ENCODE data around the gene DCAF17.

DCAF17 gene

GRCh38 chr2:171400395-171400794 lies 33.6 kb upstream of the DCAF17 start:
- no peak overlapping the region for H3K27ac ChIP-seq (ENCODE audit: low read depth, low read length)
- no peaks in the 10 kb centered on the region for H3K27me3 ChIP-seq (ENCODE audit: control insufficient read depth in 5 of 5, insufficient read depth in 4 of 5, low read length in 5 of 5)
- H3K4me1 ChIP-seq (ENCODE audit: control insufficient read depth in 5 of 5, insufficient read depth in 5 of 5, low read length in 5 of 5), result no peaks in the 10 kb centered on the region
- no peak overlapping the region for H3K9ac ChIP-seq (ENCODE audit: low read length in 5 of 5)
- H3K9me3 ChIP-seq (ENCODE audit: control insufficient read depth in 5 of 5, low read length in 5 of 5), result peaks cover 0 to 8% (median 0%) of the 10 kb centered on the region in 5 donors
- no peaks in the 10 kb centered on the region for H3K36me3 ChIP-seq (ENCODE audit: control insufficient read depth in 5 of 5, insufficient read depth in 5 of 5, low read length in 5 of 5)
- no peak overlapping the region for H3K4me3 ChIP-seq (ENCODE audit: low read depth in 1 of 5, low read length in 5 of 5)

GRCh38 chr2:171401947-171402346 lies 32.1 kb upstream of the DCAF17 start:
- Histone ChIP-seq H3K27me3 (ENCODE audit: control insufficient read depth in 5 of 5, insufficient read depth in 4 of 5, low read length in 5 of 5) (no peaks in the 10 kb centered on the region), H3K4me1 (ENCODE audit: control insufficient read depth in 5 of 5, insufficient read depth in 5 of 5, low read length in 5 of 5) (no peaks in the 10 kb centered on the region), H3K9ac (ENCODE audit: low read length in 5 of 5) (no peak overlapping the region), H3K27ac (ENCODE audit: low read depth, low read length) (no peak overlapping the region), H3K9me3 (ENCODE audit: control insufficient read depth in 5 of 5, low read length in 5 of 5) (peaks cover 0 to 8% (median 0%) of the 10 kb centered on the region in 5 donors), H3K36me3 (ENCODE audit: control insufficient read depth in 5 of 5, insufficient read depth in 5 of 5, low read length in 5 of 5) (no peaks in the 10 kb centered on the region), H3K4me3 (ENCODE audit: low read depth in 1 of 5, low read length in 5 of 5) (no peak overlapping the region)

GRCh38 chr2:171402906-171403580 lies 31.0 kb upstream of the DCAF17 start:
- Histone ChIP-seq H3K9ac (ENCODE audit: low read length in 5 of 5) (no peak overlapping the region), H3K36me3 (ENCODE audit: control insufficient read depth in 5 of 5, insufficient read depth in 5 of 5, low read length in 5 of 5) (no peaks in the 10 kb centered on the region), H3K4me1 (ENCODE audit: control insufficient read depth in 5 of 5, insufficient read depth in 5 of 5, low read length in 5 of 5) (no peaks in the 10 kb centered on the region), H3K9me3 (ENCODE audit: control insufficient read depth in 5 of 5, low read length in 5 of 5) (peaks cover 0 to 8% (median 0%) of the 10 kb centered on the region in 5 donors), H3K4me3 (ENCODE audit: low read depth in 1 of 5, low read length in 5 of 5) (no peak overlapping the region), H3K27ac (ENCODE audit: low read depth, low read length) (no peak overlapping the region), H3K27me3 (ENCODE audit: control insufficient read depth in 5 of 5, insufficient read depth in 4 of 5, low read length in 5 of 5) (no peaks in the 10 kb centered on the region)

GRCh38 chr2:171404261-171404660 lies 29.8 kb upstream of the DCAF17 start:
- Histone ChIP-seq H3K27ac (ENCODE audit: low read depth, low read length) (no peak overlapping the region), H3K9me3 (ENCODE audit: control insufficient read depth in 5 of 5, low read length in 5 of 5) (peaks cover 0 to 8% (median 0%) of the 10 kb centered on the region in 5 donors), H3K36me3 (ENCODE audit: control insufficient read depth in 5 of 5, insufficient read depth in 5 of 5, low read length in 5 of 5) (no peaks in the 10 kb centered on the region), H3K9ac (ENCODE audit: low read length in 5 of 5) (no peak overlapping the region), H3K4me1 (ENCODE audit: control insufficient read depth in 5 of 5, insufficient read depth in 5 of 5, low read length in 5 of 5) (no peaks in the 10 kb centered on the region), H3K27me3 (ENCODE audit: control insufficient read depth in 5 of 5, insufficient read depth in 4 of 5, low read length in 5 of 5) (no peaks in the 10 kb centered on the region), H3K4me3 (ENCODE audit: low read depth in 1 of 5, low read length in 5 of 5) (no peak overlapping the region)

GRCh38 chr2:171404719-171405118 lies 29.3 kb upstream of the DCAF17 start:
- Histone ChIP-seq H3K9me3 (ENCODE audit: control insufficient read depth in 5 of 5, low read length in 5 of 5) (peaks cover 0 to 8% (median 0%) of the 10 kb centered on the region in 5 donors), H3K4me3 (ENCODE audit: low read depth in 1 of 5, low read length in 5 of 5) (no peak overlapping the region), H3K27ac (ENCODE audit: low read depth, low read length) (no peak overlapping the region), H3K27me3 (ENCODE audit: control insufficient read depth in 5 of 5, insufficient read depth in 4 of 5, low read length in 5 of 5) (no peaks in the 10 kb centered on the region), H3K4me1 (ENCODE audit: control insufficient read depth in 5 of 5, insufficient read depth in 5 of 5, low read length in 5 of 5) (peaks cover 0 to 2% (median 0%) of the 10 kb centered on the region in 5 donors), H3K36me3 (ENCODE audit: control insufficient read depth in 5 of 5, insufficient read depth in 5 of 5, low read length in 5 of 5) (no peaks in the 10 kb centered on the region), H3K9ac (ENCODE audit: low read length in 5 of 5) (no peak overlapping the region)

GRCh38 chr2:171405546-171405945 lies 28.5 kb upstream of the DCAF17 start:
- Histone ChIP-seq H3K27me3 (ENCODE audit: control insufficient read depth in 5 of 5, insufficient read depth in 4 of 5, low read length in 5 of 5) (no peaks in the 10 kb centered on the region), H3K4me3 (ENCODE audit: low read depth in 1 of 5, low read length in 5 of 5) (no peak overlapping the region), H3K9me3 (ENCODE audit: control insufficient read depth in 5 of 5, low read length in 5 of 5) (peaks cover 0 to 8% (median 0%) of the 10 kb centered on the region in 5 donors), H3K27ac (ENCODE audit: low read depth, low read length) (no peak overlapping the region), H3K36me3 (ENCODE audit: control insufficient read depth in 5 of 5, insufficient read depth in 5 of 5, low read length in 5 of 5) (no peaks in the 10 kb centered on the region), H3K4me1 (ENCODE audit: control insufficient read depth in 5 of 5, insufficient read depth in 5 of 5, low read length in 5 of 5) (peaks cover 0 to 3% (median 0%) of the 10 kb centered on the region in 5 donors), H3K9ac (ENCODE audit: low read length in 5 of 5) (no peak overlapping the region)

- H3K9ac ChIP-seq (ENCODE audit: low read length in 5 of 5), result no peak overlapping the region
- H3K4me1 ChIP-seq (ENCODE audit: control insufficient read depth in 5 of 5, insufficient read depth in 5 of 5, low read length in 5 of 5), result peaks cover 0 to 3% (median 0%) of the 10 kb centered on the region in 5 donors
- no peaks in the 10 kb centered on the region for H3K36me3 ChIP-seq (ENCODE audit: control insufficient read depth in 5 of 5, insufficient read depth in 5 of 5, low read length in 5 of 5)
- no peak overlapping the region for H3K4me3 ChIP-seq (ENCODE audit: low read depth in 1 of 5, low read length in 5 of 5)
- no peaks in the 10 kb centered on the region for H3K27me3 ChIP-seq (ENCODE audit: control insufficient read depth in 5 of 5, insufficient read depth in 4 of 5, low read length in 5 of 5)
- peaks cover 0 to 8% (median 0%) of the 10 kb centered on the region in 5 donors for H3K9me3 ChIP-seq (ENCODE audit: control insufficient read depth in 5 of 5, low read length in 5 of 5)
- no peak overlapping the region for H3K27ac ChIP-seq (ENCODE audit: low read depth, low read length)
Measured at GRCh38 chr2:171406044-171406443, 28.0 kb upstream of the DCAF17 start.

GRCh38 chr2:171407030-171407675 lies 26.9 kb upstream of the DCAF17 start:
- Histone ChIP-seq H3K9me3 (ENCODE audit: control insufficient read depth in 5 of 5, low read length in 5 of 5) (peaks cover 0 to 3% (median 0%) of the 10 kb centered on the region in 5 donors), H3K4me1 (ENCODE audit: control insufficient read depth in 5 of 5, insufficient read depth in 5 of 5, low read length in 5 of 5) (peaks cover 0 to 3% (median 0%) of the 10 kb centered on the region in 5 donors)

GRCh38 chr2:171407676-171408044 lies 26.4 kb upstream of the DCAF17 start:
- H3K4me1 ChIP-seq (ENCODE audit: control insufficient read depth in 5 of 5, insufficient read depth in 5 of 5, low read length in 5 of 5), result peaks cover 0 to 3% (median 0%) of the 10 kb centered on the region in 5 donors
- H3K4me3 ChIP-seq (ENCODE audit: low read depth in 1 of 5, low read length in 5 of 5), result no peak overlapping the region
- no peaks in the 10 kb centered on the region for H3K27me3 ChIP-seq (ENCODE audit: control insufficient read depth in 5 of 5, insufficient read depth in 4 of 5, low read length in 5 of 5)
- H3K36me3 ChIP-seq (ENCODE audit: control insufficient read depth in 5 of 5, insufficient read depth in 5 of 5, low read length in 5 of 5), result no peaks in the 10 kb centered on the region
- H3K27ac ChIP-seq (ENCODE audit: low read depth, low read length), result no peak overlapping the region
- H3K9me3 ChIP-seq (ENCODE audit: control insufficient read depth in 5 of 5, low read length in 5 of 5), result no peaks in the 10 kb centered on the region
- no peak overlapping the region for H3K9ac ChIP-seq (ENCODE audit: low read length in 5 of 5)

More at GRCh38 chr2:171407030-171407675, 26.9 kb upstream of the DCAF17 start:
- no peak overlapping the region for H3K4me3 ChIP-seq (ENCODE audit: low read depth in 1 of 5, low read length in 5 of 5)
- H3K27ac ChIP-seq (ENCODE audit: low read depth, low read length), result no peak overlapping the region
- no peaks in the 10 kb centered on the region for H3K36me3 ChIP-seq (ENCODE audit: control insufficient read depth in 5 of 5, insufficient read depth in 5 of 5, low read length in 5 of 5)
- H3K9ac ChIP-seq (ENCODE audit: low read length in 5 of 5), result no peak overlapping the region
- no peaks in the 10 kb centered on the region for H3K27me3 ChIP-seq (ENCODE audit: control insufficient read depth in 5 of 5, insufficient read depth in 4 of 5, low read length in 5 of 5)

GRCh38 chr2:171409436-171409971 lies 24.5 kb upstream of the DCAF17 start:
- no peaks in the 10 kb centered on the region for H3K9me3 ChIP-seq (ENCODE audit: control insufficient read depth in 5 of 5, low read length in 5 of 5)
- H3K27me3 ChIP-seq (ENCODE audit: control insufficient read depth in 5 of 5, insufficient read depth in 4 of 5, low read length in 5 of 5), result no peaks in the 10 kb centered on the region
- peak overlapping the region; percentile 41 to 63 (median 54) for H3K4me3 ChIP-seq (ENCODE audit: low read depth in 1 of 5, low read length in 5 of 5)
- H3K9ac ChIP-seq (ENCODE audit: low read length in 5 of 5), result peak overlapping the region in 1 of 5 donors; percentile 59
- H3K36me3 ChIP-seq (ENCODE audit: control insufficient read depth in 5 of 5, insufficient read depth in 5 of 5, low read length in 5 of 5), result no peaks in the 10 kb centered on the region
- H3K4me1 ChIP-seq (ENCODE audit: control insufficient read depth in 5 of 5, insufficient read depth in 5 of 5, low read length in 5 of 5), result peaks cover 0 to 3% (median 0%) of the 10 kb centered on the region in 5 donors
- no peak overlapping the region for H3K27ac ChIP-seq (ENCODE audit: low read depth, low read length)
